ENCODE measurements around the gene MYO5C. TPM values are rescaled to one million over a fixed set of nuclear protein-coding genes. Genes with fewer than 3 reads are reported as not detected.

The MYO5C gene
- total and polyA plus RNA-seq, 2 of the 13 experiments (the other 11 are each of a cell fraction or from before 2014, with no cell fraction given), result 15.7 to 23.7 TPM

DNA sequence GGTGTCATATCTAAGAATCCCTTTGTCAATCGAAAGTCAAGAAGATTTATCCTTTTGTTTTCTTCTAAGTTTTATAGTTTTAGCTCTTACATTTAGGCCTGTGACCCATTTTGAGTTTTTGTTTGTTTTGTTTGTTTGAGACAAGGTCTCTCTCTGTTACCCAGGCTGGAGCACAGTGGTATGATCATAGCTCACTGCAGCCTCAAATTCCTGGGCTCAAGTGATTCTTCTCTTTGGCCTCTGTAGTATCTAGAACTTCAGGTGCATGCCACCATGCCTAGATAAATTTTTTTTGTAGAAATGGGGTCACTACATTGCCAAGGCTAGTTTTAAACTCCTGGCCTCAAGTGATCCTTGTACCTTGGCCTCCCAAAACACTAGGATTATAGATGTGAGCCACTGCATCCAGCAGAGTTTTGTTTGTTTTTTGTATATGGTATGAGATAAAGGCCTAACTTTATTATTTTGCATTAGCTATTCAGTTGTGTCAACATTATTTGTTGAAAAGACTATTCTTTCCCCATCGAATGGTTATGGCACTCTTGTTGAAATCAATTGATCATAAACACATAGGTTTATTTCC lies 5.8 kb upstream of the MYO5C start (continued):
- no peak for TF ChIP-seq SETDB1 (CRISPR knock-in tag; IDR thresholded peaks at IDR 0.05; ENCODE audit: borderline replicate concordance)
- TF ChIP-seq RXRB (CRISPR knock-in tag; IDR thresholded peaks at IDR 0.05; ENCODE audit: borderline replicate concordance), result 0 out of 2 replicates have a peak, but pooled peaks have one; percentile 22
- TF ChIP-seq RFX3 (CRISPR knock-in tag; IDR thresholded peaks at IDR 0.05), result no peak
- TF ChIP-seq, protein P1, sequence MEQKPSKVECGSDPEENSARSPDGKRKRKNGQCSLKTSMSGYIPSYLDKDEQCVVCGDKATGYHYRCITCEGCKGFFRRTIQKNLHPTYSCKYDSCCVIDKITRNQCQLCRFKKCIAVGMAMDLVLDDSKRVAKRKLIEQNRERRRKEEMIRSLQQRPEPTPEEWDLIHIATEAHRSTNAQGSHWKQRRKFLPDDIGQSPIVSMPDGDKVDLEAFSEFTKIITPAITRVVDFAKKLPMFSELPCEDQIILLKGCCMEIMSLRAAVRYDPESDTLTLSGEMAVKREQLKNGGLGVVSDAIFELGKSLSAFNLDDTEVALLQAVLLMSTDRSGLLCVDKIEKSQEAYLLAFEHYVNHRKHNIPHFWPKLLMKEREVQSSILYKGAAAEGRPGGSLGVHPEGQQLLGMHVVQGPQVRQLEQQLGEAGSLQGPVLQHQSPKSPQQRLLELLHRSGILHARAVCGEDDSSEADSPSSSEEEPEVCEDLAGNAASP (CRISPR knock-in tag; IDR thresholded peaks at IDR 0.05; ENCODE audit: borderline replicate concordance), result peak; percentile 44; the same call in 1 of the 2 replicates
- TF ChIP-seq SOX6 (IDR thresholded peaks at IDR 0.05), result no peak
- peak; percentile 64; the same call in 1 of the 2 replicates for TF ChIP-seq SOX6 (CRISPR knock-in tag; IDR thresholded peaks at IDR 0.05)
- peak; percentile 31; the same call in 1 of the 2 replicates for TF ChIP-seq SOX5 (CRISPR knock-in tag; IDR thresholded peaks at IDR 0.05; ENCODE audit: borderline replicate concordance)
- no peak for TF ChIP-seq YEATS4 (CRISPR knock-in tag; IDR thresholded peaks at IDR 0.05; ENCODE audit: borderline replicate concordance)
- TF ChIP-seq, protein P2, sequence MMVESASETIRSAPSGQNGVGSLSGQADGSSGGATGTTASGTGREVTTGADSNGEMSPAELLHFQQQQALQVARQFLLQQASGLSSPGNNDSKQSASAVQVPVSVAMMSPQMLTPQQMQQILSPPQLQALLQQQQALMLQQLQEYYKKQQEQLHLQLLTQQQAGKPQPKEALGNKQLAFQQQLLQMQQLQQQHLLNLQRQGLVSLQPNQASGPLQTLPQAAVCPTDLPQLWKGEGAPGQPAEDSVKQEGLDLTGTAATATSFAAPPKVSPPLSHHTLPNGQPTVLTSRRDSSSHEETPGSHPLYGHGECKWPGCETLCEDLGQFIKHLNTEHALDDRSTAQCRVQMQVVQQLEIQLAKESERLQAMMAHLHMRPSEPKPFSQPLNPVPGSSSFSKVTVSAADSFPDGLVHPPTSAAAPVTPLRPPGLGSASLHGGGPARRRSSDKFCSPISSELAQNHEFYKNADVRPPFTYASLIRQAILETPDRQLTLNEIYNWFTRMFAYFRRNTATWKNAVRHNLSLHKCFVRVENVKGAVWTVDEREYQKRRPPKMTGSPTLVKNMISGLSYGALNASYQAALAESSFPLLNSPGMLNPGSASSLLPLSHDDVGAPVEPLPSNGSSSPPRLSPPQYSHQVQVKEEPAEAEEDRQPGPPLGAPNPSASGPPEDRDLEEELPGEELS (CRISPR knock-in tag; IDR thresholded peaks at IDR 0.05), result 0 out of 2 replicates have a peak, but pooled peaks have one; percentile 25
- no peak for TF ChIP-seq ZBTB7B (CRISPR knock-in tag; IDR thresholded peaks at IDR 0.05)
- TF ChIP-seq CBX2 (IDR thresholded peaks at IDR 0.05; ENCODE audit: low read depth, low read length), result no peak
- no peak for TF ChIP-seq CBX2 (CRISPR knock-in tag; IDR thresholded peaks at IDR 0.05; ENCODE audit: low read depth)
- TF ChIP-seq, protein P3, sequence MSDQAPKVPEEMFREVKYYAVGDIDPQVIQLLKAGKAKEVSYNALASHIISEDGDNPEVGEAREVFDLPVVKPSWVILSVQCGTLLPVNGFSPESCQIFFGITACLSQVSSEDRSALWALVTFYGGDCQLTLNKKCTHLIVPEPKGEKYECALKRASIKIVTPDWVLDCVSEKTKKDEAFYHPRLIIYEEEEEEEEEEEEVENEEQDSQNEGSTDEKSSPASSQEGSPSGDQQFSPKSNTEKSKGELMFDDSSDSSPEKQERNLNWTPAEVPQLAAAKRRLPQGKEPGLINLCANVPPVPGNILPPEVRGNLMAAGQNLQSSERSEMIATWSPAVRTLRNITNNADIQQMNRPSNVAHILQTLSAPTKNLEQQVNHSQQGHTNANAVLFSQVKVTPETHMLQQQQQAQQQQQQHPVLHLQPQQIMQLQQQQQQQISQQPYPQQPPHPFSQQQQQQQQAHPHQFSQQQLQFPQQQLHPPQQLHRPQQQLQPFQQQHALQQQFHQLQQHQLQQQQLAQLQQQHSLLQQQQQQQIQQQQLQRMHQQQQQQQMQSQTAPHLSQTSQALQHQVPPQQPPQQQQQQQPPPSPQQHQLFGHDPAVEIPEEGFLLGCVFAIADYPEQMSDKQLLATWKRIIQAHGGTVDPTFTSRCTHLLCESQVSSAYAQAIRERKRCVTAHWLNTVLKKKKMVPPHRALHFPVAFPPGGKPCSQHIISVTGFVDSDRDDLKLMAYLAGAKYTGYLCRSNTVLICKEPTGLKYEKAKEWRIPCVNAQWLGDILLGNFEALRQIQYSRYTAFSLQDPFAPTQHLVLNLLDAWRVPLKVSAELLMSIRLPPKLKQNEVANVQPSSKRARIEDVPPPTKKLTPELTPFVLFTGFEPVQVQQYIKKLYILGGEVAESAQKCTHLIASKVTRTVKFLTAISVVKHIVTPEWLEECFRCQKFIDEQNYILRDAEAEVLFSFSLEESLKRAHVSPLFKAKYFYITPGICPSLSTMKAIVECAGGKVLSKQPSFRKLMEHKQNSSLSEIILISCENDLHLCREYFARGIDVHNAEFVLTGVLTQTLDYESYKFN (CRISPR knock-in tag; conservative IDR thresholded peaks at IDR 0.05), result peak; percentile 51
